HAP-1 (cell line): ENCODE results near the gene TXLNB.

ENCODE experiments used
- DNase-seq, 2 experiments: peaks; one replicate each; pipeline ENCODE4 v3.0.0-alpha.2; 2016 to 2020; ENCODE audit warnings: low spot score in 2 of 2
- H3K27me3 ChIP-seq: fragments of 250-450 bp; sonication (Bioruptor Pico); 2 replicates; pipeline ENCODE4 v1.5.1; 2020; ENCODE audit warnings: low read depth, mild to moderate bottlenecking, moderate library complexity
- H3K36me3 ChIP-seq: fragments of 250-450 bp; sonication (Bioruptor Pico); replicated peaks from 2 replicates; pipeline ENCODE4 v1.5.1; 2020; ENCODE audit warnings: mild to moderate bottlenecking
- H3K4me1 ChIP-seq: fragments of 250-450 bp; sonication (Bioruptor Pico); 2 replicates; pipeline ENCODE4 v1.5.1; 2020; ENCODE audit warnings: mild to moderate bottlenecking
- H3K4me3 ChIP-seq: fragments of 250-450 bp; sonication (Bioruptor Pico); 2 replicates; pipeline ENCODE4 v1.5.1; 2020; ENCODE audit warnings: mild to moderate bottlenecking, moderate library complexity
- H3K9me3 ChIP-seq: fragments of 250-450 bp; sonication (Bioruptor Pico); 2 replicates; pipeline ENCODE4 v1.5.1; 2020; ENCODE audit warnings: mild to moderate bottlenecking, moderate library complexity
- in situ Hi-C: fragments of 300-500 bp; cut with MboI; formaldehyde crosslinking; loops from 3 replicates; pipeline ENCODE4 v1.14.3; 2020; ENCODE audit warnings: low sequenced_read_pairs, inconsistent platforms, mixed read lengths

The TXLNB gene

GRCh38 chr6:139291813-139292619 lies at the start of gene TXLNB:
TXLNB (minus strand) TSS chr6:139291998; CDS start chr6:139288899, 3,099 bp downstream.
- Histone ChIP-seq H3K27me3 (no peaks in the 10 kb centered on the region), H3K4me1 (peaks cover 19% of the 10 kb centered on the region), H3K4me3 (no peak within 1 kb of the TSS), H3K36me3 (no peaks in the 10 kb centered on the region), H3K9me3 (no peaks in the 10 kb centered on the region)
- in situ Hi-C loops: no loop called here
- peak in 1 of 2 experiments; percentile 65 for DNase-seq

GRCh38 chr6:139341060-139341459 lies 49.3 kb upstream of the TXLNB start:
- H3K27me3 ChIP-seq: no peaks in the 10 kb centered on the region
- no peaks in the 10 kb centered on the region for H3K9me3 ChIP-seq
- in situ Hi-C loops: no loop called here
- no peak for DNase-seq
- H3K36me3 ChIP-seq: no peaks in the 10 kb centered on the region
- no peak overlapping the region for H3K4me3 ChIP-seq
- H3K4me1 ChIP-seq: peaks cover 1% of the 10 kb centered on the region; the same call in 1 of the 2 replicates

DNA sequence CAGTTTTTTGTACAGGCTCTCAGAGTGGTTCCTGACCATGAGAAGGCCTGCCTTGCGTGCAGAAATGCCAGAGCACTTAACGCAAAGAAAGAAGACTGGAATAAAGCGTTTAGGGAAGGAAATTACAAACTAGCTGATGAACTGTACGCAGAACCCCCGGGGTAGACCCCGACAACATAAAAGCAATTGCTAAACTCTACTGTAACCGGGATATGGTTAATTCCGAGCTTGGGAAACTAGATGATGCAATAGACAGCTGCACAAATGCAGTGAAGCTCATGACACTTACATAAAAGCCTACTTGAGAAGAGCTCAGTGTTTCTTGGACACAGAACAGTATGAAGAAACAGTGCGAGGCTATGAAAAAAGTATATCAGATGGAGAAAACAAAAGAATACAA lies 47.0 kb upstream of the TXLNB start:
- peaks cover 3% of the 10 kb centered on the region; the same call in 1 of the 2 replicates for H3K4me1 ChIP-seq
- in situ Hi-C loops: no loop called here
- DNase-seq: no peak
- no peaks in the 10 kb centered on the region for H3K36me3 ChIP-seq
- no peaks in the 10 kb centered on the region for H3K9me3 ChIP-seq
- H3K27me3 ChIP-seq: no peaks in the 10 kb centered on the region
- no peak overlapping the region for H3K4me3 ChIP-seq

- Histone ChIP-seq H3K27me3 (no peaks in the 10 kb centered on the region), H3K4me1 (peaks cover 3% of the 10 kb centered on the region; the same call in 1 of the 2 replicates), H3K9me3 (no peaks in the 10 kb centered on the region), H3K4me3 (no peak overlapping the region), H3K36me3 (no peaks in the 10 kb centered on the region)
- no peak for DNase-seq
- in situ Hi-C loops: no loop called here
These were observed 46.0 kb upstream of the TXLNB start for GRCh38 chr6:139337830-139338229.

- H3K36me3 ChIP-seq: no peaks in the 10 kb centered on the region
- peaks cover 3% of the 10 kb centered on the region; the same call in 1 of the 2 replicates for H3K4me1 ChIP-seq
- in situ Hi-C loops: no loop called here
- H3K9me3 ChIP-seq: no peaks in the 10 kb centered on the region
- H3K27me3 ChIP-seq: no peaks in the 10 kb centered on the region
- no peak for DNase-seq
- H3K4me3 ChIP-seq: no peak overlapping the region
These were observed 45.2 kb upstream of the TXLNB start for GRCh38 chr6:139337001-139337400.

DNA sequence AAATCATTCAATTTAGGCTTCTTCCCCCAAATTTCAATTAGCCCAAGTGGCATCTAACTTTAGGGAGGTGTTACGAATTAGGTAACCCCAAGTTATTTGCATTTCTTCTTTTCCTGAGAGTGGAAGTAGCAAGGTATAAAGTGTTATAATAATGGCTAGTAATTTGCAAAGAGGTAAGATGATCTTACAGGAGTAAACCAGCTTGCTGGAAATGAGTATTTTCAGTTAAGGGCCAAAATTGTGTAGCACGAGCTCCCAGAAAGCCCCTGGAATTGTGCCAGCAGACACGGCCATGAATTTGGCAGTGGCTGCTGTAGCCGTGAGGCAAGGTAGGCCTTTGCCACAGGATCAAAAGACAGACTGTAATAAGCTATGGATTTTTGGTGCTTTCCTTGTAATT lies 44.7 kb upstream of the TXLNB start:
- in situ Hi-C loops: no loop called here
- H3K27me3 ChIP-seq: no peaks in the 10 kb centered on the region
- DNase-seq: peak in 1 of 2 experiments; percentile 12
- no peak overlapping the region for H3K4me3 ChIP-seq
- H3K4me1 ChIP-seq: peaks cover 3% of the 10 kb centered on the region; the same call in 1 of the 2 replicates
- no peaks in the 10 kb centered on the region for H3K9me3 ChIP-seq
- H3K36me3 ChIP-seq: no peaks in the 10 kb centered on the region

DNA sequence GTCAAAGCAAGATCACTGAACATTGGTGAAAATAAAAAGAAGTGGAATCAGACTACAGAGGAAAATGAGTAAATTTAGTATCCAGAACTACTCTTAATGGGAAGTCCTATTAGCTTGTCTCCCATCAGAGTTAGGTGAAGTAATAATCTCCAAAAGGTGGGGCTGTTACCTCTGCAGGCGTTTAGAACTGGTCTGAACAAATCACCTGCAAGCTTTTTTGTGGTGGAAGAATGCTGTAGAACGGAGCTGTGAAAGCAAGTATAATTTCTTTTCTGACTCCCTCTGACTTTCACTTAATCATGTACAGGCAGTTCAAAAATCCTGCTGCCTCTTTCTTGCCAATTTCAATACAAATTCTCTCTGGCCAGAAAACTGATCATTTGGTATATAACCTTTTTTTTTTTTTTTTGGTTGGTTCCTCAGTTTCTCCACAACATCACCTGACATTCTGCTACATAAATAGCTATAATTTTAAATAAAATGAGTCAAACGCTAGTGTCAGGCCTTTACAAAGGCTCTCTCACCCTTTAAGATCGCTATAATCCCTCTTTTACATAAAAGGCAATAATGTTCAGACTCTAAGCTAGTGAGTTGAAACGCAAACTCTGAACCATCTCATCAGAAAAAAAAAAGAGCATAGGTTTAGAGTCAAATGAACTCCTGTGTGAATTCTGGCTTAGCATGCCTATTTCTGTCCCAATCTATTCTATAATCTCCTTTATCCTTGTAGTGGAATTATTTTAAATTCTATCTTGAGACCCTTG lies 43.8 kb upstream of the TXLNB start:
- no peak overlapping the region for H3K4me3 ChIP-seq
- H3K4me1 ChIP-seq: peaks cover 3% of the 10 kb centered on the region; the same call in 1 of the 2 replicates
- peak in 1 of 2 experiments; percentile 32 for DNase-seq
- no peaks in the 10 kb centered on the region for H3K27me3 ChIP-seq
- no peaks in the 10 kb centered on the region for H3K36me3 ChIP-seq
- in situ Hi-C loops: no loop called here
- H3K9me3 ChIP-seq: no peaks in the 10 kb centered on the region

- DNase-seq: no peak
- Histone ChIP-seq H3K4me1 (peaks cover 3% of the 10 kb centered on the region; the same call in 1 of the 2 replicates), H3K4me3 (no peak overlapping the region), H3K36me3 (no peaks in the 10 kb centered on the region), H3K9me3 (no peaks in the 10 kb centered on the region), H3K27me3 (no peaks in the 10 kb centered on the region)
- in situ Hi-C loops: no loop called here
These were observed 43.1 kb upstream of the TXLNB start for GRCh38 chr6:139334806-139335446.

- Histone ChIP-seq H3K36me3 (no peaks in the 10 kb centered on the region), H3K4me3 (no peak overlapping the region), H3K27me3 (no peaks in the 10 kb centered on the region), H3K9me3 (no peaks in the 10 kb centered on the region), H3K4me1 (peaks cover under 1% of the 10 kb centered on the region; the same call in 1 of the 2 replicates)
- DNase-seq: no peak
- in situ Hi-C loops: no loop called here
These were observed 39.2 kb upstream of the TXLNB start for GRCh38 chr6:139330826-139331500.

DNA sequence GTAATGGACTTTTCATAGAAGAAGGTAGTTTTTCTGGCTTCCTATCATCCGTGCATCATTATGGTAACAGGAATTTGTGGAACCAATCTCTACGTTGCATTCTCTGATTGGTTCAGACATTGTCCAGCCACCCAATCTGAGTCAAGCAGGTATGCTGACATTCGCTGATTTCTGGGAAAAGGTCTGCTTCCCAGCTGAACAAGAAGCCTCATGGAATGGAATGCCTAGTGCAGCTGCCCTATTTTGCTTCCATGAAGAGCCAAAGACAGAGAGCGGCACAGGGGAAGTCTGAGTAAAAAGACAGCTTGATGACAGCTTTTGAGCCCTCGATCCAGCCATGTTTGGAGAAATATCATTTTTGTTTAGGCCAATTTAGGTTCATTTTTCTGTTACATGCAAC lies 38.5 kb upstream of the TXLNB start:
- no peak overlapping the region for H3K4me3 ChIP-seq
- no peaks in the 10 kb centered on the region for H3K27me3 ChIP-seq
- in situ Hi-C loops: no loop called here
- no peaks in the 10 kb centered on the region for H3K4me1 ChIP-seq
- H3K36me3 ChIP-seq: no peaks in the 10 kb centered on the region
- DNase-seq: no peak
- H3K9me3 ChIP-seq: no peaks in the 10 kb centered on the region

DNA sequence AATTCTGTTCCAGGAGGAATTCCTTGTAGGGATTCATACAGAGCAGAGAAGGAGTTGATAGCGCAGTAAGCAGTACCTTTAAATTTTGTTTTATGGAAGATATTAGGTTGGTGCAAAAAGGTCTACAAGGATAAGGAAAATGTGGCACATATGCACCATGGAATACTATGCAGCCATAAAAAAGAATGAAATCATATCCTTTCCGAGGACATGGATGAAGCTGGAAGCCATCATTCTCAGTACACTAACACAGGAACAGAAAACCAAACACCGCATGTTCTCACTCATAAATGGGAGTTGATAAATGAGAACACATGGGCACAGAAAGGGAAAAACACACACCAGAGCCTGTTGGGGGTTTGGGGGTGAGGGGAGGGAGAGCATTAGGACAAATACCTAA lies 37.4 kb upstream of the TXLNB start:
- Histone ChIP-seq H3K9me3 (no peaks in the 10 kb centered on the region), H3K27me3 (no peaks in the 10 kb centered on the region), H3K36me3 (no peaks in the 10 kb centered on the region), H3K4me3 (no peak overlapping the region), H3K4me1 (no peaks in the 10 kb centered on the region)
- in situ Hi-C loops: no loop called here
- DNase-seq: no peak

GRCh38 chr6:139327038-139327437 lies 35.2 kb upstream of the TXLNB start:
- Histone ChIP-seq H3K36me3 (no peaks in the 10 kb centered on the region), H3K4me1 (peaks cover 7% of the 10 kb centered on the region), H3K4me3 (no peak overlapping the region), H3K9me3 (no peaks in the 10 kb centered on the region), H3K27me3 (no peaks in the 10 kb centered on the region)
- in situ Hi-C loops: no loop called here
- no peak for DNase-seq

DNA sequence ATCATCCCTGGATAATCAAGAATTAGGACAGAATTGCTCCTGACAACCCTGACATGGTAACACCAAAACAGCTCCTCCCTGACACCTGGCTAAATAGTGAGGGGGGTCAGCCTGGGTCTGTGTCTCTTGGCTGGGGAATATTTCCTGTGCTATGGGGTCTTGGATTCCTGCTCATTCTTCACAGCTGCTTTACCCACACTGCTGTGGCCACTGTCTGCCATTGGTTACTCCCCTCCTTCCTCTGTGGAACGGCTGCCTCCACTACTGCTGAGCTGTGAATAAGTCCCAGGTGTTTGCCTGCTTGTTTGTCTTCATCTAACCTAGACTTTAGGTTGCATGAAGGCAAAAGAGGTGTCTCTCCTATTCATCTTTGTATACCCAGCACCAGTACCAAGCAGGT lies 33.9 kb upstream of the TXLNB start:
- in situ Hi-C loops: no loop called here
- peaks cover 7% of the 10 kb centered on the region for H3K4me1 ChIP-seq
- no peaks in the 10 kb centered on the region for H3K9me3 ChIP-seq
- H3K36me3 ChIP-seq: no peaks in the 10 kb centered on the region
- H3K4me3 ChIP-seq: no peak overlapping the region
- no peak for DNase-seq
- no peaks in the 10 kb centered on the region for H3K27me3 ChIP-seq
